B cell (primary cell): ENCODE data around the gene SEC62. TPM values are rescaled to one million over a fixed set of nuclear protein-coding genes. Genes with fewer than 3 reads are reported as not detected.

Experiments used
- ATAC-seq: fragments of 200-7000 bp; cut with Tn5 transposase; one replicate; pipeline ENCODE4 v1.10.0; 2021; ENCODE audit warnings: low read depth, mild to moderate bottlenecking, moderate number of reproducible peaks, moderate library complexity
- CTCF ChIA-PET: fragments of 350-600 bp; sonication (Branson Sonifier 250); formaldehyde crosslinking; loops from one replicate; lab custom pipeline; 2021; ENCODE audit warnings: antibody characterized with exemption, inconsistent platforms; lab: Charles Lee
- POLR2A ChIA-PET: fragments of 350-600 bp; sonication (Branson Sonifier 250); formaldehyde crosslinking; loops from one replicate; lab custom pipeline; 2021; ENCODE audit warnings: antibody characterized with exemption; lab: Charles Lee
- DNase-seq: peaks from one replicate; pipeline ENCODE4 v3.0.0; 2013
- H2AFZ ChIP-seq: 2 replicates; pipeline ENCODE4 v1.6.1; 2012; ENCODE audit warnings: mild to moderate bottlenecking, low read depth, low read length; ENCODE audit not compliant: insufficient read depth, poor library complexity, severe bottlenecking
- H3K27ac ChIP-seq, 2 donors: 1 replicate in 1 of 2; 2 replicates in 1 of 2; pipeline ENCODE4 v1.5.1; 2012 to 2013; ENCODE audit warnings: low read length in 2 of 2, mild to moderate bottlenecking in 2 of 2, moderate library complexity in 1 of 2
- H3K27me3 ChIP-seq, 4 experiments: fragments of 200-600 bp in 1 of 4; sonication (generic) in 1 of 4; replicated peaks in 1 of 4; 1 replicate in 2 of 4; 2 replicates in 2 of 4; pipeline versions ENCODE4 v1.6.1 to v1.7.0; 2013 to 2016; ENCODE audit warnings: low read length in 3 of 4, mild to moderate bottlenecking in 2 of 4, mixed read lengths in 1 of 4, moderate library complexity in 1 of 4; ENCODE audit not compliant: insufficient read depth in 4 of 4, control insufficient read depth in 3 of 4; ENCODE audit errors: control extremely low read depth in 1 of 4
- H3K36me3 ChIP-seq, 2 experiments: replicated peaks in 1 of 2; 1 replicate in 1 of 2; 2 replicates in 1 of 2; pipeline versions ENCODE4 v1.6.1 to v1.7.1; 2013; ENCODE audit warnings: low read length in 1 of 2; ENCODE audit not compliant: insufficient read depth in 2 of 2, control insufficient read depth in 1 of 2; ENCODE audit errors: control extremely low read depth in 1 of 2, extremely low read depth in 1 of 2
- H3K4me1 ChIP-seq, 2 donors: fragments of 200-600 bp in 1 of 2; sonication (generic) in 1 of 2; 1 replicate in 1 of 2; 2 replicates in 1 of 2; pipeline versions ENCODE4 v1.5.1 to v1.6.1; 2013 to 2017; ENCODE audit warnings: low read length in 2 of 2; ENCODE audit not compliant: control insufficient read depth in 2 of 2, insufficient read depth in 2 of 2
- H3K4me2 ChIP-seq: replicated peaks from 2 replicates; pipeline ENCODE3; 2012; ENCODE audit warnings: mild to moderate bottlenecking, low read depth, low read length; ENCODE audit not compliant: poor library complexity, severe bottlenecking
- H3K4me3 ChIP-seq, 5 experiments: fragments of 200-600 bp in 1 of 5; sonication (generic) in 1 of 5; 1 replicate in 3 of 5; 2 replicates in 2 of 5; pipeline versions ENCODE4 v1.5.1 to v1.7.0; 2011 to 2016; ENCODE audit warnings: low read length in 4 of 5, mild to moderate bottlenecking in 4 of 5, low read depth in 2 of 5, control low read depth in 1 of 5, moderate library complexity in 1 of 5; ENCODE audit not compliant: insufficient read depth in 1 of 5; ENCODE audit errors: control extremely low read depth in 1 of 5, extremely low read depth in 1 of 5
- H3K79me2 ChIP-seq: fragments of 200-600 bp; sonication (generic); one replicate; pipeline ENCODE4 v1.6.0; 2016; ENCODE audit warnings: low read length; ENCODE audit not compliant: control insufficient read depth, insufficient read depth
- H3K9ac ChIP-seq: fragments of 200-600 bp; sonication (generic); 2 replicates; pipeline ENCODE4 v1.6.1; 2017; ENCODE audit warnings: mild to moderate bottlenecking, low read length, moderate library complexity
- H3K9me3 ChIP-seq, 3 donors: one replicate each; pipeline versions ENCODE4 v1.6.1 to v1.7.1; 2013; ENCODE audit warnings: low read length in 2 of 3; ENCODE audit not compliant: control insufficient read depth in 2 of 3, insufficient read depth in 1 of 3; ENCODE audit errors: control extremely low read depth in 1 of 3
- H4K20me1 ChIP-seq: 2 replicates; pipeline ENCODE4 v1.6.0; 2012; ENCODE audit warnings: mild to moderate bottlenecking, low read length; ENCODE audit not compliant: insufficient read depth, control insufficient read depth, poor library complexity, severe bottlenecking
- H3K27ac Mint-ChIP-seq: one replicate; pipeline ENCODE4 v1.8.0; 2021; ENCODE audit warnings: mixed read lengths
- H3K27me3 Mint-ChIP-seq: one replicate; pipeline ENCODE4 v1.8.0; 2021; ENCODE audit warnings: mixed read lengths
- H3K4me1 Mint-ChIP-seq: one replicate; pipeline ENCODE4 v1.8.0; 2021; ENCODE audit warnings: mixed read lengths
- H3K4me3 Mint-ChIP-seq: one replicate; pipeline ENCODE4 v1.8.0; 2021; ENCODE audit warnings: mixed read lengths
- H3K9me3 Mint-ChIP-seq: one replicate; pipeline ENCODE4 v1.8.0; 2022; ENCODE audit warnings: mixed read lengths; ENCODE audit not compliant: insufficient read depth
- EZH2 ChIP-seq: IDR thresholded peaks from 2 replicates; pipeline ENCODE4 v1.6.1; 2012; ENCODE audit warnings: borderline replicate concordance, low read depth, mild to moderate bottlenecking, moderate library complexity, low read length; ENCODE audit not compliant: insufficient read depth, poor library complexity, severe bottlenecking
- WGBS: methylation state at CpG from one replicate; pipeline ENCODE4 v1.1.5; 2013; ENCODE audit warnings: missing lambda C conversion rate; ENCODE audit not compliant: insufficient coverage; 5-methylcytosine and 5-hydroxymethylcytosine counted together
- intact Hi-C: fragments of 100-400 bp; cut with micrococcal nuclease; formaldehyde crosslinking; loops from one replicate; pipeline ENCODE4 v1.10.0; 2022
- polyA minus RNA-seq: library from RNA; depleted of rRNA, polyadenylated mRNA; stranded (reverse); fragments of >200 nt; gene quantifications from 2 replicates; pipeline ENCODE4 v1.2.3, GENCODE V29; 2012
- polyA plus RNA-seq: library from polyadenylated mRNA; depleted of rRNA; stranded (reverse); fragments of >200 nt; gene quantifications from 2 replicates; pipeline ENCODE4 v1.2.3, GENCODE V29; 2012
- total RNA-seq, 2 donors: library from RNA; stranded (reverse); fragments of 120-200 nt in 1 of 2; gene quantifications; 1 replicate in 1 of 2; 2 replicates in 1 of 2; pipeline versions ENCODE4 v1.2.3 to v1.2.4, GENCODE V29; 2013 to 2022
- TF ChIP-seq, protein P1 (sequence below): fragments of 200-600 bp; IDR thresholded peaks from one replicate; pipeline ENCODE4 v1.8.0; 2022; ENCODE audit warnings: antibody characterized with exemption, mild to moderate bottlenecking

SEC62 gene, protein sequence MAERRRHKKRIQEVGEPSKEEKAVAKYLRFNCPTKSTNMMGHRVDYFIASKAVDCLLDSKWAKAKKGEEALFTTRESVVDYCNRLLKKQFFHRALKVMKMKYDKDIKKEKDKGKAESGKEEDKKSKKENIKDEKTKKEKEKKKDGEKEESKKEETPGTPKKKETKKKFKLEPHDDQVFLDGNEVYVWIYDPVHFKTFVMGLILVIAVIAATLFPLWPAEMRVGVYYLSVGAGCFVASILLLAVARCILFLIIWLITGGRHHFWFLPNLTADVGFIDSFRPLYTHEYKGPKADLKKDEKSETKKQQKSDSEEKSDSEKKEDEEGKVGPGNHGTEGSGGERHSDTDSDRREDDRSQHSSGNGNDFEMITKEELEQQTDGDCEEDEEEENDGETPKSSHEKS
- 166 and 176 TPM in 2 replicates for total RNA-seq
- 207 TPM for total RNA-seq (2013)
- 40.3 and 45.8 TPM in 2 replicates for polyA plus RNA-seq
- 9.3 and 18.6 TPM in 2 replicates for polyA minus RNA-seq

DNA sequence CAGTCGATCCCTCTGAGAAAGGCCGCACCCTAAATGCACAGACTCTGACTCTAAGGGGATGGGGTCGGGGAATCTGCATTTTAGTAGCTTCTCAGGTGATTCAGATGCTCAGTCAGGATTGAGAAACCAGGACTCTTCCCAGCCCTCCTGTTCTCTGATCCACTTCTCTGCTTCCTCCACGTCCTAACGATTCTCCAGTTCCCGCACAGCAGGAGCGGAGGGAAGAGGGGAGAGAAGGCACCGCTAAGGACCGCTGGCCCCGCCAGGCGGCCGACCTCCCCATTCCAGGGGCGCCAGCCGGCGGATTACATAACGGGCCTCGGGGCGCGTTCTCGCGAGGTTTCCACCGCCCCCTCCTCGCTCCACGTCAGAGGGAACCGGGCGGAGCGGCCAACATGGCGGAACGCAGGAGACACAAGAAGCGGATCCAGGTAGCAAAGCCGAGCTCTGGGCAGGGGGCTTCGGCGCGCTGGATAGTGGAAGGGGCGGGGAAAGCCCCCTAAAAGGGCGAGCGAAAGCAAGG lies at the start of gene SEC62:
TSS of gene SEC62 (plus strand) at position 380 of the 523 bp plus-strand sequence. CDS start at position 396, 16 bp downstream.
- WGBS: 2% methylated on average over 36 of the region's 37 CpGs
- Mint-ChIP-seq H3K4me1 (peaks cover 77% of the 10 kb centered on the region), H3K27ac (peak within 1 kb of the TSS; percentile 95), H3K27me3 (no peaks in the 10 kb centered on the region), H3K9me3 (peaks cover 6% of the 10 kb centered on the region), H3K4me3 (peak within 1 kb of the TSS; percentile 90)
- ATAC-seq: peak; percentile 88
- H3K9ac ChIP-seq: peak within 1 kb of the TSS; percentile 94
- peak; percentile 97 for DNase-seq
- peak within 1 kb of the TSS; percentile 90 for H2AFZ ChIP-seq
- peak within 1 kb of the TSS; percentile 79 for H3K4me2 ChIP-seq
- intact Hi-C loops: loop anchor here (1.0 to 5.0 kb wide), 7 partner anchors 21 to 202 kb away; partner anchors contain the start of genes MYNN and TERC
- H3K36me3 ChIP-seq: peaks cover 2 to 12% of the 10 kb centered on the region in 2 experiments
- no peaks in the 10 kb centered on the region for H3K27me3 ChIP-seq
- TF ChIP-seq, protein P1, sequence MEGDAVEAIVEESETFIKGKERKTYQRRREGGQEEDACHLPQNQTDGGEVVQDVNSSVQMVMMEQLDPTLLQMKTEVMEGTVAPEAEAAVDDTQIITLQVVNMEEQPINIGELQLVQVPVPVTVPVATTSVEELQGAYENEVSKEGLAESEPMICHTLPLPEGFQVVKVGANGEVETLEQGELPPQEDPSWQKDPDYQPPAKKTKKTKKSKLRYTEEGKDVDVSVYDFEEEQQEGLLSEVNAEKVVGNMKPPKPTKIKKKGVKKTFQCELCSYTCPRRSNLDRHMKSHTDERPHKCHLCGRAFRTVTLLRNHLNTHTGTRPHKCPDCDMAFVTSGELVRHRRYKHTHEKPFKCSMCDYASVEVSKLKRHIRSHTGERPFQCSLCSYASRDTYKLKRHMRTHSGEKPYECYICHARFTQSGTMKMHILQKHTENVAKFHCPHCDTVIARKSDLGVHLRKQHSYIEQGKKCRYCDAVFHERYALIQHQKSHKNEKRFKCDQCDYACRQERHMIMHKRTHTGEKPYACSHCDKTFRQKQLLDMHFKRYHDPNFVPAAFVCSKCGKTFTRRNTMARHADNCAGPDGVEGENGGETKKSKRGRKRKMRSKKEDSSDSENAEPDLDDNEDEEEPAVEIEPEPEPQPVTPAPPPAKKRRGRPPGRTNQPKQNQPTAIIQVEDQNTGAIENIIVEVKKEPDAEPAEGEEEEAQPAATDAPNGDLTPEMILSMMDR: peak; percentile 57
- TF ChIP-seq EZH2: no peak
- ChIA-PET POLR2A (interaction anchor here (0.6 to 5.9 kb wide), 20 partner anchors 11 to 202 kb away, joined by 3 to 95 read pairs (median 4); partner anchors contain the start of genes LRRC34, LRRIQ4, MYNN and TERC), CTCF (interaction anchor here (0.9 to 8.4 kb wide), 19 partner anchors 9 to 205 kb away, joined by 3 to 181 read pairs (median 5); partner anchors contain the start of genes ACTRT3, LRRC34 and LRRIQ4)
- H3K9me3 ChIP-seq: no peaks in the 10 kb centered on the region
- peak within 1 kb of the TSS; percentile 98 to 99 for H3K27ac ChIP-seq
- peaks cover 8% of the 10 kb centered on the region for H4K20me1 ChIP-seq
- H3K4me3 ChIP-seq: peak within 1 kb of the TSS; percentile 59 to 88 (median 85)
- H3K79me2 ChIP-seq: peaks cover 97% of the 10 kb centered on the region
- peaks cover 45 to 74% of the 10 kb centered on the region in 2 donors for H3K4me1 ChIP-seq
